SJSA1 (cell line): Measurements from ENCODE around the gene DLG3. TPM values are rescaled to one million over a fixed set of nuclear protein-coding genes. Genes with fewer than 3 reads are reported as not detected.
"Not testable (repeated sequence)": the region's sequence is repeated elsewhere in the genome, so short reads cannot be mapped to it uniquely, and the experiment has no call there.

ENCODE experiments used
- DNase-seq, 2 experiments: peaks; one replicate each; pipeline ENCODE4 v3.0.0-alpha.2; 2015 to 2020; ENCODE audit warnings: low spot score in 2 of 2, low read depth in 1 of 2
- H3K27ac ChIP-seq: fragments of 250-450 bp; sonication (Bioruptor Pico); 2 replicates; pipeline ENCODE4 v1.5.1; 2020; ENCODE audit warnings: mild to moderate bottlenecking, moderate library complexity
- H3K27me3 ChIP-seq: fragments of 250-450 bp; sonication (Bioruptor Pico); replicated peaks from 2 replicates; pipeline ENCODE4 v1.5.1; 2020; ENCODE audit warnings: mild to moderate bottlenecking, moderate library complexity
- H3K36me3 ChIP-seq: fragments of 250-450 bp; sonication (Bioruptor Pico); 2 replicates; pipeline ENCODE4 v1.5.1; 2020; ENCODE audit warnings: mild to moderate bottlenecking
- H3K4me1 ChIP-seq: fragments of 250-450 bp; sonication (Bioruptor Pico); replicated peaks from 2 replicates; pipeline ENCODE4 v1.6.1; 2021; ENCODE audit warnings: mild to moderate bottlenecking
- H3K4me3 ChIP-seq: fragments of 250-450 bp; sonication (Bioruptor Pico); 2 replicates; pipeline ENCODE4 v1.5.1; 2020; ENCODE audit warnings: mild to moderate bottlenecking
- H3K9me3 ChIP-seq: fragments of 250-450 bp; sonication (Bioruptor Pico); replicated peaks from 2 replicates; pipeline ENCODE4 v1.5.1; 2020; ENCODE audit warnings: mild to moderate bottlenecking
- total RNA-seq: library from RNA; depleted of rRNA; stranded (reverse); fragments of >200 nt; shearing (Covaris generic); gene quantifications from 2 replicates; pipeline ENCODE4 v1.2.3, GENCODE V29; 2014

The DLG3 gene
- total RNA-seq, 1 experiment from 2014 or later: 19.4 TPM

DNA sequence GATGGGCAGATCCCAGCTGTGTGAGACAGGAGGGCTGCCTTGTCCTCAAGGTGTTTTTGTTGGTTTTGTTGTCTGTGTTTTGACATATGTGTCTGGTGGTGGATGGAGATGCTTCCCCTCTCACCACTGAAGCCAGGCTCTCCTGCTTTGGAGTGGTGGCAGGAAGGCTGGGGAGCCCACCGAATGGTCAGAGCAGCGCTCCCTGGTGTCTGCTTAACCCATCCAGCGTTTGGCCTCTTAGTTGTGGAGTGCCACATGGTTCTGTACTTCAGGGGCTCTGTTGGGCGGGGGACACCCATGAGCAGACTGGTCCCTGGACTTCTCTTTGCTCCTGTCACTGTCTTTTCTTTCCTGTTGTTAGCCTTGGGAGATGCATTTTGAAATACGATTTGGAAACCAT, 51.9 kb downstream of the DLG3 start:
- no peaks in the 10 kb centered on the region for H3K4me1 ChIP-seq
- DNase-seq: no peak
- H3K4me3 ChIP-seq: no peak overlapping the region
- no peaks in the 10 kb centered on the region for H3K27me3 ChIP-seq
- no peaks in the 10 kb centered on the region for H3K9me3 ChIP-seq
- no peak overlapping the region for H3K27ac ChIP-seq
- H3K36me3 ChIP-seq: no peaks in the 10 kb centered on the region; the same call in 1 of the 2 replicates

DNA sequence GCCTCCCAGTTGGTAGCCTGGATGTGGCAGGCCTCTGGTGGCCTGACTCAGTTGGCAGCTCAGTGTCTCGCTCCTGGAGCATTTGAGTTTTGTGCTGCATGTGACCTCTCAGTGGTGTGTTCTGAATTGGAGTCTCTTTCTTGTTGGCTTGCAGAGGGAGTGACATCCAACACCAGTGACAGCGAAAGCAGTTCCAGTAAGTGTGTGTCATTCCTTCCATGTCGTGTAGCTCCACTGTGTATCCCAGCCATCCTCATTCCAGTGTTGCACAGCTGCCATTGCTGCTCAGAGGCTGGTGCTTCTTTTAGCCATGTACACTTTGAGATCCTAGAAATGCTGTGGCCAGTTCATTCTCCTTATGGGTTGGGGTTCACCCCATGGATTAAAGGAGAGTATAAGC, 52.4 kb downstream of the DLG3 start:
- no peaks in the 10 kb centered on the region for H3K9me3 ChIP-seq
- no peak for DNase-seq
- H3K4me3 ChIP-seq: no peak overlapping the region
- no peaks in the 10 kb centered on the region for H3K4me1 ChIP-seq
- no peaks in the 10 kb centered on the region for H3K27me3 ChIP-seq
- H3K36me3 ChIP-seq: no peaks in the 10 kb centered on the region; the same call in 1 of the 2 replicates
- H3K27ac ChIP-seq: no peak overlapping the region

DNA sequence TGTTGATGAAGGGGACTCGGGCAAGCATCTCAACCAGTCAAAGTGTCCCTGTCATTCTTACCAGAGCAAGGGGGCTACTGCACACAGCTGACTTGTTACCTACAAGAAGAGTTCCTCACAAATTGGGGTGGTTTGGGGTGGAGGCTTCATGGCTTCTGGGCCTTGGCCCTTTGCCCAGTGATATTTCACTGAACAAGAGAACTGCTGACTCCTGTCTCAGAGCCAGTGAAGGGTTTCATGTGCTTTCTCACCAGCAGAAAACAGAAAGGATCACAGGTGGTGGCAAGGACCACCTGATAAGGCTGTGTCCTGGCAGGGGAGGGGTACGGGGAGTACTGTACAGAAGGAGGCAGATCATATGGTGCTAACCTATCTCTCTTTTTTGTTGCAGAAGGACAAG, 53.5 kb downstream of the DLG3 start:
- Histone ChIP-seq H3K27me3 (no peaks in the 10 kb centered on the region), H3K27ac (no peak overlapping the region), H3K4me1 (no peaks in the 10 kb centered on the region), H3K36me3 (no peaks in the 10 kb centered on the region; the same call in 1 of the 2 replicates), H3K9me3 (no peaks in the 10 kb centered on the region), H3K4me3 (no peak overlapping the region)
- no peak for DNase-seq

DNA sequence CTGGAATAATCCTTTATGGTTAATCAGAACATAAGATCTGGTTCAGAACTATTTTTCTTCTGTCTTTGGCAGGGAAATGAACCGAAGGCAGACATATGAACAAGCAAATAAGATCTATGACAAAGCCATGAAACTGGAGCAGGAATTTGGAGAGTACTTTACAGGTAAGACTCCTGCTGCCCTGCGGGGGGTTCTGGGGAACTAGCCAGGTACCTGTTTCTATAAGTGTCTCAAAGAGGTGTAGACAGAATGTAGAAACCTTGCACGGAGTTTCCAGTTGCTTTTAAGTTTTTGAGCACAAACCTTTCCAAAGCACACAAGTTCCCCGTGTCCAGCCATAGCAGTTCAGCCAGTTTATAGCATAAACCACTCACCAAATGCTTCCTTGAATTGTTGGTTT, 56.2 kb downstream of the DLG3 start:
- no peak overlapping the region for H3K27ac ChIP-seq
- H3K36me3 ChIP-seq: no peaks in the 10 kb centered on the region
- H3K4me1 ChIP-seq: no peaks in the 10 kb centered on the region
- no peaks in the 10 kb centered on the region for H3K9me3 ChIP-seq
- H3K4me3 ChIP-seq: no peak overlapping the region
- no peak for DNase-seq
- no peaks in the 10 kb centered on the region for H3K27me3 ChIP-seq

DNA sequence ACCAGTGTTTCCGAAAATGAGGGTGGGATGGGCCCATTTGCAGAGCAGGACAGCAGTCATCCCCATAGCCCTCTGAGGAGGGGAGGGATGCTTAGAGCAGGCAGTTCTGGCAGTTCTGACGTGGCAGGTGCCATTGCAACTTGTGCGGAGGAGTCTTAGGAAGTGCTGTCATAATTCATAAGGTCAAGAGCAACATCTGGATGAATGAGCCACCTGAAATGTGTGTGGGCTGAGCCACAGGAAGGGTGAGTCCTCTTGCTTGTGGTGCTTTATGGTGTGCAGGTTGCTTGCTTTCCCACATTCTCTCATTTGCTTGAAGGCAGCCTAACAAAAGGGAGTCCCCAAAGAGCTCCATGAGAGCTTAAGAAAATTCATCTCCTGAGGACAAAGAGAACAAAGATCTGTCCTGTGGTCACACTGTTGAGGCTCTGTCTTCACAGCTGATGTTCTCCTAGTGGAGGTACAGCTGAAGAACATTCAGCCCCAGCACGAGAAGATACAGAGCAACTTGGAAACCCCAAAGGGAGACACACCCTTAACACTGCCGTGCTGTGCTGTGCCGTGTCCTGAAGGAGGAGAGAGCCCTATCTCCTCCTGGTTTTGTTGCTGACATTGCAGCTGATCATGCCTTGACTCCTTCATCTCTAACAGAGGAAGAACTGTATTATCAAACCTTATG, 60.3 kb downstream of the DLG3 start:
- no peaks in the 10 kb centered on the region for H3K9me3 ChIP-seq
- H3K4me3 ChIP-seq: no peak overlapping the region
- H3K4me1 ChIP-seq: peaks cover 7% of the 10 kb centered on the region
- H3K27me3 ChIP-seq: no peaks in the 10 kb centered on the region
- DNase-seq: no peak
- no peaks in the 10 kb centered on the region for H3K36me3 ChIP-seq
- H3K27ac ChIP-seq: no peak overlapping the region

DNA sequence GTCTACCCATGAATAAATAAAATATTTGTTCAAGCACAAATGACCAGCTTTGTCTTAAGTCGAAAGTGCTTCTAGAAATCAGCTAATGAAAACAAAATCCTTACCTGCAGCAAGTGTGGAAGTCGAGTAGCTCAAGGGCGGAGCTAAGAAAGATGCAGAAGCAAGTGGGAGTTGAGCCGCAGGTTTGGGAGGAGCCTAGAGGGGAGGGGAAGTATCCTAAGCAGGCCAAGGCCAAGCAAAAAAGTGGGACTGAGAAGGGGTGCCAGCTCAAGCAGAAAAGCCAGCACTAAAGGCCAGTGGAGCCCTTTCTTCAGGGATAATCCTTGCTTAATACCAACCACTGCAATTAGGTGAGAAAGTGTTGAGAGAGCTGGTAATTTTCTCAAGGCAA, 60.8 kb downstream of the DLG3 start:
- Histone ChIP-seq H3K9me3 (no peaks in the 10 kb centered on the region), H3K27me3 (no peaks in the 10 kb centered on the region), H3K27ac (no peak overlapping the region), H3K4me3 (no peak overlapping the region), H3K4me1 (peaks cover 7% of the 10 kb centered on the region), H3K36me3 (no peaks in the 10 kb centered on the region)
- DNase-seq: no peak

DNA sequence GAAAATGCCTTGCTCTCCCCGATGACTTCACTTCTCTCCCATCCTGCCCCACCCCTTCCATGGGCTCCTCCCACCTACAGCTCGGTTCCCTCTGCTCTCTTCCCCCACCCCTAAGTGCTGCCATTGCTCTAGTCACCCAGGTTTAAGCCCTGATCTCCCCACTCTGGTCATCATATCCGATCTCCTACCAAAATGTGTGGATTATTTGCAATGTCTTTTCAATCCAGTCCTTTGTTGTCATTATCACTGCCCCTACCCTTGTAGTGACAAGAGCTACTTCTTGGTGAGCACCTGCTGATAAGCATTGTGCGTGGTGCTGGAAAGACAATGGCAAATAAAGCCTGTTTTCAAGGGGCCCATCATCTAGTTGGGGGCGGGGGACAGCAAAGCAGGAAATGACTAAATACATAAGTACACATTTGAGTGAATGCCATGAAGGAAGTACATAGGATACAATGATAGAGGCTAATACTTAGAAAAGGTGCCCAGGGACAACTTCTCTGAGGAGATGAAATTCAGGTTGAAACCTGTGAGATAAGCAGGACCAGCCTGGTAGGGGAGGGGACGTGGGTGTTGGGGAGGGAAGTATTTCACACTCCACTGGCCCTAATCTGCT, 63.8 kb downstream of the DLG3 start:
- Histone ChIP-seq H3K36me3 (no peaks in the 10 kb centered on the region), H3K27me3 (no peaks in the 10 kb centered on the region), H3K9me3 (no peaks in the 10 kb centered on the region), H3K4me3 (no peak overlapping the region), H3K27ac (no peak overlapping the region), H3K4me1 (peaks cover 7% of the 10 kb centered on the region)
- no peak for DNase-seq

DNA sequence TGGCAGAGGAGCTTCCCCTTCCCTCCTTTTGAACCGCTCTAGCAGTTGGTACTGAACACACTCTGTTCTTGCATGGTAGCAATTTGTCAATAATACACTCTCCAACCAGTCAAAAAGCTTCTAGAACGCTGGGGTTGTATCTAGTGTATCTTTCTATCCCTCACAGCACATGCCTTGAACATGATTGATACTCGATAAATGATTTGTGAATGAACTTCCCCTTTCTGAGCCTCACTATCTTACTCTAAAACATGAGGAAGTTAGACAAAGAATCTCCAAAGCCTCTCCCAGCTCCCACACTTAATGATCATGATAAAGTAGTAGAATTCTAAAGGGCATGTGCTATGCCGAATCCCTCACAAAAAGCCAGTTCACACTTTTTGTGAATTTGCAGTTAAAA, 64.4 kb downstream of the DLG3 start:
- H3K27ac ChIP-seq: no peak overlapping the region
- no peak overlapping the region for H3K4me3 ChIP-seq
- H3K27me3 ChIP-seq: no peaks in the 10 kb centered on the region
- H3K4me1 ChIP-seq: peaks cover 7% of the 10 kb centered on the region
- H3K9me3 ChIP-seq: no peaks in the 10 kb centered on the region
- no peaks in the 10 kb centered on the region for H3K36me3 ChIP-seq
- DNase-seq: no peak

DNA sequence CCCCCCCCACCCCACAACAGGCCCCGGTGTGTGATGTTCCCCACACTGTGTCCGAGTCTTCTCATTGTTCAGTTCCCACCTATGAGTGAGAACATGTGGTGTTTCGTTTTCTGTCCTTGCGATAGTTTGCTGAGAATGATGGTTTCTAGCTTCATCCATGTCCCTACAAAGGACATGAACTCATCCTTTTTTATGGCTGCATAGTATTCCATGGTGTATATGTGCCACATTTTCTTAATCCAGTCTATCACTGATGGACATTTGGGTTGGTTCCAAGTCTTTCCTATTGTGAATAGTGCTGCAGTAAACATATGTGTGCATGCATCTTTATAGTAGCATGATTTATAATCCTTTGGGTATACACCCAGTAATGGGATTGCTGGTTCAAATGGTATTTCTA, 70.6 kb downstream of the DLG3 start:
- H3K4me1 ChIP-seq, H3K36me3 ChIP-seq, DNase-seq: not testable (repeated sequence)

DNA sequence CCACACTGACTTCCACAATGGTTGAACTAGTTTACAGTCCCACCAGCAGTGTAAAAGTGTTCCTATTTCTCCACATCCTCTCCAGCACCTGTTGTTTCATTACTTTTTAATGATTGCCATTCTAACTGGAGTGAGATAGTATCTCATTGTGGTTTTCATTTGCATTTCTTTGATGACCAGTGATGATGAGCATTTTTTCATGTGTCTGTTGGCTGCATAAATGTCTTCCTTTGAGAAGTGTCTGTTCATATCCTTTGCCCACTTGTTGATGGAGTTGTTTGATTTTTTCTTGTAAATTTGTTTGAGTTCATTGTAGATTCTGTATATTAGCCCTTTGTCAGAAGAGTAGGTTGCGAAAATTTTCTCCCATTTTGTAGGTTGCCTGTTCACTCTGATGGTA, 71.1 kb downstream of the DLG3 start:
- H3K4me3 ChIP-seq, DNase-seq, H3K36me3 ChIP-seq, H3K9me3 ChIP-seq, H3K27me3 ChIP-seq, H3K4me1 ChIP-seq, H3K27ac ChIP-seq: not testable (repeated sequence)

More for the DNA sequence above, 70.6 kb downstream of the DLG3 start:
- H3K9me3 ChIP-seq, H3K27ac ChIP-seq, H3K4me3 ChIP-seq, H3K27me3 ChIP-seq: not testable (repeated sequence)

DNA sequence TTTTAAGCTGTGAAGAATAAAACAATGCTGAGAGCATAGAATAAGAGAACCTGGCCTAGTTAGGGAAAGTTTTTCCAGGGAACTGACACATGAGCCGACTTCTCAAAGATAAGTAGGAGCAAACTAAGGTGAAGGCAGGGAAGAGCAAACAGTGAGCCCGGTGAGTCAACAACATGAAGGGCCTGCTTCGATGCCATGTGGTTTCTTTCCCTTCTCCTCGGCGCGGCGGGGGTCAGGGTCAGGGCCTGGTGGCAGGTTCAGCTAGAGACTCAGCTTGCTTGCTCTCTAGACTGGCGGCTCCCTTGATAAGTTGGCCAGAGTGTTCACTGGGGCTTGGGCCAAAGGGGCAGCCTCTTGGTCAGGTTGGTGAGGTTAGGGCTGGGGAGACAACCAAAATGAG, 81.1 kb downstream of the DLG3 start:
- Histone ChIP-seq H3K4me3 (no peak overlapping the region), H3K9me3 (no peaks in the 10 kb centered on the region), H3K36me3 (peaks cover 7% of the 10 kb centered on the region; the same call in 1 of the 2 replicates), H3K4me1 (no peaks in the 10 kb centered on the region), H3K27me3 (no peaks in the 10 kb centered on the region), H3K27ac (no peak overlapping the region)
- DNase-seq: no peak

DNA sequence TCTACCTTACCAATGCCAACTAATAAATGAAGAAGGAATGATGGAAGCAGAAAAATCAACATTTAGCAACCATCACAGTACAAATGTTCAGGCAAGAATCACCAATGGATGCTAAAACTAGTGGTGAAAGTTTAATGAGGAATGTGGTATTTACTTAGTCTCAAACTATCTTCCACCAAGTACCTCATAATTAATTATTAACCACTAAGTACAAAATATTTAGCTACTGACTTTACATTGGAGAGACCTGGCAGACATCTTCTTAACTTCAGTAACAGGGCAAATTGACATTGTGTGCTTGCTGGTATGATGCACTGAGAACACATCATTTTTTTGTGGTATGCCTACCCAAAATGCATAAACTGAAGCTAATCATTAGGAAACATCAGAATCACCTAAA, 82.4 kb downstream of the DLG3 start:
- Histone ChIP-seq H3K36me3 (peaks cover 7% of the 10 kb centered on the region; the same call in 1 of the 2 replicates), H3K4me3 (no peak overlapping the region)
- DNase-seq: no peak

DNA sequence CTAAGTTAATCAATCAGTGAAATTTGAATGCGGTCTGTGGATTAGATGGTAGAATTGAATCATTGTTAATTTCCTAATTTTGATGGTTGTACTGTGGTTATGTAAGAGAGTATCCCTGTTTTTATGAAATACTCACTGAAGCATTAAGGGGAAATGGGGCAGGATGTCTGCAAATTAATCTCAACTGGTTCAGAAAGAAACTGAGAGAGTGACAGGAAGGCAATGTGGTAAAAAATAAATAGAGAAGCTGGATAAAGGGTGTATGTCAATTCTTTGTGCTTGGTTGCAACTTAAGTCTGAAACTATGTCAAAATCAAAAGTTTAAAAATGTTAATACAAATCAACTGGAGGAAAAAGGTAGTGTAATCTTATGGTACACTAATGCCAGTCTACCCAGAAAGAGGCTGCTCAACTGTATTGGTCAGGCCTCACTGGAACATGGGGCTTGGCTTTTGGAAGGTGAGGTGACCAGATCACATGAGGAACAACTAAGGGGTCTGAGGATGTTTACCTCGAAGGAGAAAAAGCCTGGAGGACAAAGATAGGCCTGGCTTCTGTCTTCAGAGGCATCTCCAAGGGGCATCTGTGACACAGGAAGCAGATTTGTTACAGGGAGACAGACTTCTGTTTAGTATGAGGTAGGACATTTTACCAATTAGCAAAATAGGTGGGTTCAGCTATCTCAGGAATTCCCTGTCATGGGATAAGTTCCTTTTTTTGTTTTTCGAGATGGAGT, 83.1 kb downstream of the DLG3 start:
- no peaks in the 10 kb centered on the region for H3K9me3 ChIP-seq
- no peaks in the 10 kb centered on the region for H3K4me1 ChIP-seq
- no peak overlapping the region for H3K4me3 ChIP-seq
- H3K36me3 ChIP-seq: peaks cover 7% of the 10 kb centered on the region; the same call in 1 of the 2 replicates
- H3K27me3 ChIP-seq: no peaks in the 10 kb centered on the region
- DNase-seq: no peak
- H3K27ac ChIP-seq: no peak overlapping the region

More for the DNA sequence above, 82.4 kb downstream of the DLG3 start:
- Histone ChIP-seq H3K9me3 (no peaks in the 10 kb centered on the region), H3K27ac (no peak overlapping the region), H3K27me3 (no peaks in the 10 kb centered on the region), H3K4me1 (no peaks in the 10 kb centered on the region)

DNA sequence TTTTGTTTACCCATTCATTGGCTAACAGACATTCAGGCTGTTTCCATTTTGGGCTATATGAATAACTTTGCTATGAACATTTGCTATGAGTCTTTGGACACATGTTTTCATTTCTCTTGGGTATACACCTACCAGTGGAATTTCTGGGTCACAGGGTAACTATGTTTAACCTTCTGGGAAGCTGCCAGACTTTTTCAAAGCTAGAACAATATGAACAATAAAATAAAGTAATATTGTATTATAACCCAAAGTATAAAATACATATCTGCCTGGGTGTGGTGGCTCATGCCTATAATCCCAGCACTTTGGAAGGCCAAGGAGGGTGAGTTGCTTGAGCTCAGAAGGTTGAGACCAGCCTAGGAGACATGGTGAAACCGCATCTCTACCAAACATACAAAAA, 90.6 kb downstream of the DLG3 start:
- no peaks in the 10 kb centered on the region for H3K27me3 ChIP-seq
- H3K27ac ChIP-seq: no peak overlapping the region
- H3K4me1 ChIP-seq: no peaks in the 10 kb centered on the region
- no peak for DNase-seq
- no peak overlapping the region for H3K4me3 ChIP-seq
- no peaks in the 10 kb centered on the region for H3K9me3 ChIP-seq
- no peaks in the 10 kb centered on the region for H3K36me3 ChIP-seq
